OCI-LY1 (cell line): ENCODE data around the gene PROKR1.

Experiments used
- H2AFZ ChIP-seq: fragments of 200-600 bp; sonication (generic), shearing (Covaris generic); 2 replicates; pipeline ENCODE4 v1.6.0; 2014; ENCODE audit warnings: antibody characterized with exemption, mild to moderate bottlenecking, low read length
- H3F3A ChIP-seq: fragments of 200-600 bp; sonication (generic), shearing (Covaris generic); 2 replicates; pipeline ENCODE4 v1.6.0; 2014; ENCODE audit warnings: mild to moderate bottlenecking, antibody characterized with exemption, low read length, moderate library complexity; ENCODE audit not compliant: insufficient read depth
- H3K27ac ChIP-seq: fragments of 200-600 bp; sonication (generic); 2 replicates; pipeline ENCODE4 v1.5.1; 2014; ENCODE audit warnings: low read length, mixed run types, mild to moderate bottlenecking, low read depth; ENCODE audit not compliant: poor library complexity, severe bottlenecking
- H3K27me3 ChIP-seq: fragments of 200-600 bp; sonication (generic); 2 replicates; pipeline ENCODE4 v1.6.0; 2014; ENCODE audit warnings: antibody characterized with exemption, mild to moderate bottlenecking, low read length, moderate library complexity; ENCODE audit not compliant: insufficient read depth
- H3K36me3 ChIP-seq: fragments of 200-600 bp; sonication (generic); 2 replicates; pipeline ENCODE4 v1.6.1; 2014; ENCODE audit warnings: mild to moderate bottlenecking, antibody characterized with exemption, low read length, moderate library complexity, mixed read lengths; ENCODE audit not compliant: insufficient read depth
- H3K4me1 ChIP-seq: fragments of 200-600 bp; sonication (generic); 2 replicates; pipeline ENCODE4 v1.5.1; 2014; ENCODE audit warnings: mild to moderate bottlenecking, low read length, moderate library complexity; ENCODE audit not compliant: insufficient read depth, severe bottlenecking
- H3K4me2 ChIP-seq: fragments of 200-600 bp; sonication (generic), shearing (Covaris generic); 2 replicates; pipeline ENCODE4 v1.6.1; 2014; ENCODE audit warnings: low read length
- H3K4me3 ChIP-seq: fragments of 200-600 bp; sonication (generic); 2 replicates; pipeline ENCODE4 v1.5.1; 2014; ENCODE audit warnings: low read length, low read depth, mild to moderate bottlenecking, mixed read lengths; ENCODE audit not compliant: poor library complexity, severe bottlenecking
- H3K79me2 ChIP-seq: fragments of 200-600 bp; shearing (Covaris generic); 2 replicates; pipeline ENCODE4 v1.6.1; 2016; ENCODE audit warnings: mixed run types, low read length, mixed read lengths; ENCODE audit not compliant: insufficient read depth
- H3K9ac ChIP-seq: fragments of 200-600 bp; sonication (generic), shearing (Covaris generic); 2 replicates; pipeline ENCODE4 v1.6.1; 2014; ENCODE audit warnings: mild to moderate bottlenecking, low read length, mixed read lengths
- H3K9me2 ChIP-seq: fragments of 200-600 bp; sonication (generic), shearing (Covaris generic); 2 replicates; pipeline ENCODE4 v1.6.1; 2014; ENCODE audit warnings: low read depth, mild to moderate bottlenecking, low read length, mixed read lengths
- H3K9me3 ChIP-seq: fragments of 200-600 bp; shearing (Covaris generic); 2 replicates; pipeline ENCODE4 v1.6.1; 2014; ENCODE audit warnings: low read length, mixed read lengths
- H4K20me1 ChIP-seq: fragments of 200-600 bp; sonication (generic), shearing (Covaris generic); 2 replicates; pipeline ENCODE4 v1.6.0; 2016; ENCODE audit warnings: mild to moderate bottlenecking, low read length; ENCODE audit not compliant: insufficient read depth
- EZH2 ChIP-seq: fragments of 200-600 bp; sonication (generic), shearing (Covaris generic); IDR thresholded peaks from 2 replicates; pipeline ENCODE4 v1.8.0; 2017; ENCODE audit warnings: borderline replicate concordance, mixed run types, mild to moderate bottlenecking, antibody characterized with exemption, low read length, moderate library complexity, mixed read lengths
- TF ChIP-seq, protein P1 (sequence below): fragments of 200-600 bp; sonication (generic), shearing (Covaris generic); IDR thresholded peaks from 2 replicates; pipeline ENCODE4 v1.5.1; 2017; ENCODE audit warnings: mild to moderate bottlenecking, antibody characterized with exemption, low read length, moderate library complexity, mixed read lengths

The PROKR1 gene

DNA sequence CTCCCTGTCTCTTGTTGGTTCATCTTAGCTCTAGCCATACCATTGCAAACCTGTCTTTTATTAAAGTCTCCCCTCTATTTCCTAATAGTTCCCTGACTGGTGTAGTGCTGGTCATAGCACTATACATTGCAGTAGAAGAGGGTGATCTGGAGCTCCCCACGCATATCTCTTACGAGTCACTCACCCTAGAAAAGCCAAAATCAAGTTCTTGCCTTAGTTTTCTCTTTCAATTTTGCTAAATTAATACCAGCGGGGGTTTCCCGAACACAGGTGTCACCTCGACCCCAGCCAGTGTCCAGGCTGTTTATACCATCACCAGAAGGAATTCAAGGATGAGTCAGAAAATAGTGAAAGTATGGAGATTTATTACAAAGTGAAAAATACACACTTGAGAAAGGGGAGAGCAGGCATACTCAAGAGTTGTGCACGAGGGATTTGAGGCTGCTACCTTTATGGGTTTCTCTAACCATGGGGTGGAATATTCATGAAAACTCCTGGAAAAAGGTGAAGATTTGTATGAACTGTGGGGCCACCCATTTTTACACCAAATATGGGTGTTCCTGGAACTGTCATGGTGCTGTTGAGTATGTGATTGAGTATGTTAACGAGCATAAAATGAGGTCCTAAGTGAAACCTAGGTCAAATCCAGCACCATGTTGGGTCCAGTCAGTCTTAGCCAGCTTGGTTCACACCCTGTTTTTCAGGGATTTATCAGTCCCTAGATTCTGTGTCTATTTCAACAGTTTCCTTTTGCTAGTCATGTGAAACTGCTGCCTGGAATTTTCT, 20.2 kb downstream of the PROKR1 start:
- Histone ChIP-seq H3K4me3 (no peak overlapping the region), H3K36me3 (no peaks in the 10 kb centered on the region)

DNA sequence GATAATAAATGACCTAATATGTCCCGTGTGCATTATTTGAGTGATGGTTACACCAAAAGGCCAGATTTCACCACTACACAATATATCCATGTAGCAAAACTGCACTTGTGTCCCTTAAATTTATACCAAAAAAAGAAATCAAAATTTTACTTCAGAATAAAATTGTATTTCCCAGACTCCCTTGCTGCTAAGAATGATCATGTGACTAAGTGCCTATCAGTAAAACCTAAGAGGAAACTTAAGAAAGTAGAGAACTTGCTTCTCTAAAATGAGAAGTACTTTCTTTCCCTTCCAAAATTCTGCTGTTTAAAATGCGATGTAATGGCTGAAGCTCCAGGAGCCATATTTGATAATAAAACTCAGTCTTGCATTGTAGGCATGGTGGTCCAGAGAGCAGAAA, 24.0 kb downstream of the PROKR1 start:
- H3K27ac ChIP-seq: no peak overlapping the region

More for the DNA sequence above, 20.2 kb downstream of the PROKR1 start:
- H2AFZ ChIP-seq: no peak overlapping the region
- no peaks in the 10 kb centered on the region for H3F3A ChIP-seq
- no peaks in the 10 kb centered on the region for H3K9me3 ChIP-seq
- TF ChIP-seq, protein P1, sequence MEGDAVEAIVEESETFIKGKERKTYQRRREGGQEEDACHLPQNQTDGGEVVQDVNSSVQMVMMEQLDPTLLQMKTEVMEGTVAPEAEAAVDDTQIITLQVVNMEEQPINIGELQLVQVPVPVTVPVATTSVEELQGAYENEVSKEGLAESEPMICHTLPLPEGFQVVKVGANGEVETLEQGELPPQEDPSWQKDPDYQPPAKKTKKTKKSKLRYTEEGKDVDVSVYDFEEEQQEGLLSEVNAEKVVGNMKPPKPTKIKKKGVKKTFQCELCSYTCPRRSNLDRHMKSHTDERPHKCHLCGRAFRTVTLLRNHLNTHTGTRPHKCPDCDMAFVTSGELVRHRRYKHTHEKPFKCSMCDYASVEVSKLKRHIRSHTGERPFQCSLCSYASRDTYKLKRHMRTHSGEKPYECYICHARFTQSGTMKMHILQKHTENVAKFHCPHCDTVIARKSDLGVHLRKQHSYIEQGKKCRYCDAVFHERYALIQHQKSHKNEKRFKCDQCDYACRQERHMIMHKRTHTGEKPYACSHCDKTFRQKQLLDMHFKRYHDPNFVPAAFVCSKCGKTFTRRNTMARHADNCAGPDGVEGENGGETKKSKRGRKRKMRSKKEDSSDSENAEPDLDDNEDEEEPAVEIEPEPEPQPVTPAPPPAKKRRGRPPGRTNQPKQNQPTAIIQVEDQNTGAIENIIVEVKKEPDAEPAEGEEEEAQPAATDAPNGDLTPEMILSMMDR: no peak
- no peak for TF ChIP-seq EZH2
- H4K20me1 ChIP-seq: no peaks in the 10 kb centered on the region
- no peak overlapping the region for H3K4me2 ChIP-seq
- H3K27ac ChIP-seq: no peak overlapping the region
- no peaks in the 10 kb centered on the region for H3K9me2 ChIP-seq
- no peaks in the 10 kb centered on the region for H3K27me3 ChIP-seq
- no peak overlapping the region for H3K9ac ChIP-seq
- H3K79me2 ChIP-seq: no peaks in the 10 kb centered on the region
- peaks cover 6% of the 10 kb centered on the region for H3K4me1 ChIP-seq

DNA sequence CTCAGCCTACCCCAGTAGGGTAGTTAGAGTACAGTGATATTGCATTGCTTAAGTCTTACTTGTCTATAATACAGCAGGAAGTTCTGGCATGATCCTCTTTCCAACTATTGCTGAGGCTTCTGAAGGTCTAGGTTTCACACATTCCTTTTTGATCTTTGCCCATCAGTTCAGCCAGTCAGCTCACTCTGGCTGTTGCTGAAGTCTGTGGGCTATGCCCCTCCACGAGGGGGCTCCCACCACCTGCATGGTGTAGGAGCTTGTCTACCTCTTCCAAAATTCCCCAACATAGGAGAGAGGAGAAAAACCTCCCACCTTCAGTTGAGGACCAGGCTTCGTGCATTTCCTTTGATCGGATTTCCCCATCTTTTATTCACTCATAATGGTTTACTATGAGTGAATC, 26.3 kb downstream of the PROKR1 start:
- no peaks in the 10 kb centered on the region for H3K9me3 ChIP-seq
- H3K36me3 ChIP-seq: no peaks in the 10 kb centered on the region
- no peak overlapping the region for H3K4me3 ChIP-seq
- H2AFZ ChIP-seq: no peak overlapping the region
- H3K79me2 ChIP-seq: no peaks in the 10 kb centered on the region
- H3K9me2 ChIP-seq: no peaks in the 10 kb centered on the region
- H3K4me2 ChIP-seq: no peak overlapping the region
- H3K27ac ChIP-seq: no peak overlapping the region
- TF ChIP-seq, protein P1: peak; percentile 57
- no peak for TF ChIP-seq EZH2
- no peaks in the 10 kb centered on the region for H3F3A ChIP-seq
- H3K4me1 ChIP-seq: peaks cover 28% of the 10 kb centered on the region
- H3K27me3 ChIP-seq: no peaks in the 10 kb centered on the region
- no peak overlapping the region for H3K9ac ChIP-seq
- H4K20me1 ChIP-seq: no peaks in the 10 kb centered on the region

More for the DNA sequence above, 24.0 kb downstream of the PROKR1 start:
- H3K9me3 ChIP-seq: no peaks in the 10 kb centered on the region
- no peaks in the 10 kb centered on the region for H3K36me3 ChIP-seq
- H2AFZ ChIP-seq: no peak overlapping the region
- H3K9ac ChIP-seq: no peak overlapping the region
- no peaks in the 10 kb centered on the region for H3K79me2 ChIP-seq
- H3K4me2 ChIP-seq: no peak overlapping the region
- H4K20me1 ChIP-seq: no peaks in the 10 kb centered on the region
- H3K9me2 ChIP-seq: no peaks in the 10 kb centered on the region
- TF ChIP-seq, protein P1: no peak
- TF ChIP-seq EZH2: no peak
- no peaks in the 10 kb centered on the region for H3K27me3 ChIP-seq
- no peaks in the 10 kb centered on the region for H3F3A ChIP-seq
- H3K4me3 ChIP-seq: no peak overlapping the region
- H3K4me1 ChIP-seq: peaks cover 21% of the 10 kb centered on the region
